ENCODE measurements around the gene FRAS1.

DNA sequence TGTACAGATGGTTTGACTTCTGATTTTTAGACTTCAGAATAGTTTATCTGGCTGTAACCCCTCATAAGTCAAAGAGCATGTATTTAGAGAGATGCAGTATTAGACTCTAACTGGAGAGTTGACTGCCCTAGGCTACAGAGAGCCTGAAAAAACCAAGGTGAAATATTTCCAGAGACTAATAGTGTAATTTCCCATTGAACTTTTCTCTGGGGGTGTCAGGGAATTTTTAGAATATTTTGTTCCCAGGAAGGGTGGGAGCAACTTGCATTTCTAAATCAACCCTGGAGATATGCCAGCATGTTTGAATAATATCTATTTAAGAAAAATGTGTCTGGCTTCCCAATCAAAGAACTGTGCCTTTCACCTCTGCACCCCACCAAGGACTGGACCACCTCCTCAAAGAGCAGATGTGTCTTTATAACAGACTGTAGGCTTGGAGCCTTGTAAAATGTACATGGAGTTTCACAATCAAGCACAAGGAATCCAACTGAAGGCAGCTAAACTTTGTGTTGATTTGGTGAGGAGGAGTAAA lies 496.5 kb downstream of the FRAS1 start:
- TF ChIP-seq TBP (IDR thresholded peaks at IDR 0.05; ENCODE audit: low read depth, low read length) (no peak), EP300 (IDR thresholded peaks at IDR 0.05; ENCODE audit: borderline replicate concordance in 1 of 2, low read depth in 2 of 2, low read length in 2 of 2) (no peak), SIX5 (IDR thresholded peaks at IDR 0.05; ENCODE audit: low read depth, low read length) (no peak)
- TF ChIP-seq, protein P1, sequence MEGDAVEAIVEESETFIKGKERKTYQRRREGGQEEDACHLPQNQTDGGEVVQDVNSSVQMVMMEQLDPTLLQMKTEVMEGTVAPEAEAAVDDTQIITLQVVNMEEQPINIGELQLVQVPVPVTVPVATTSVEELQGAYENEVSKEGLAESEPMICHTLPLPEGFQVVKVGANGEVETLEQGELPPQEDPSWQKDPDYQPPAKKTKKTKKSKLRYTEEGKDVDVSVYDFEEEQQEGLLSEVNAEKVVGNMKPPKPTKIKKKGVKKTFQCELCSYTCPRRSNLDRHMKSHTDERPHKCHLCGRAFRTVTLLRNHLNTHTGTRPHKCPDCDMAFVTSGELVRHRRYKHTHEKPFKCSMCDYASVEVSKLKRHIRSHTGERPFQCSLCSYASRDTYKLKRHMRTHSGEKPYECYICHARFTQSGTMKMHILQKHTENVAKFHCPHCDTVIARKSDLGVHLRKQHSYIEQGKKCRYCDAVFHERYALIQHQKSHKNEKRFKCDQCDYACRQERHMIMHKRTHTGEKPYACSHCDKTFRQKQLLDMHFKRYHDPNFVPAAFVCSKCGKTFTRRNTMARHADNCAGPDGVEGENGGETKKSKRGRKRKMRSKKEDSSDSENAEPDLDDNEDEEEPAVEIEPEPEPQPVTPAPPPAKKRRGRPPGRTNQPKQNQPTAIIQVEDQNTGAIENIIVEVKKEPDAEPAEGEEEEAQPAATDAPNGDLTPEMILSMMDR (IDR thresholded peaks at IDR 0.05; ENCODE audit: control extremely low read depth in 1 of 3, insufficient read depth in 1 of 3, low read depth in 1 of 3, low read length in 3 of 3), result no peak

All from H1 (cell line).